Measurements from ENCODE around the gene ZNF282. TPM values are rescaled to one million over a fixed set of nuclear protein-coding genes. Genes with fewer than 3 reads are reported as not detected.

ZNF282 gene
- total RNA-seq, 4 donors from 2014 or later = 16.8 to 24.1 (median 23.0) TPM

GRCh38 chr7:149237502-149237901 is 42.2 kb downstream of the ZNF282 start:
- TF ChIP-seq CTCF (IDR thresholded peaks at IDR 0.05 in 4 of 5, conservative IDR thresholded peaks at IDR 0.05 in 1 of 5) = no peak
- TF ChIP-seq POLR2A (IDR thresholded peaks at IDR 0.05) = no peak
- in situ Hi-C loops (cut with MboI; ENCODE audit: low sequenced_read_pairs in 4 of 4) (no loop called here), intact Hi-C loops (cut with DNase I; ENCODE audit: low total_unique reads) (loop anchor here (5.0 kb wide), 2 partner anchors 40 to 260 kb away; partner anchors contain the start of genes ZNF282 and ZNF746)
- no peak overlapping the region for H3K27ac ChIP-seq
- H3K36me3 ChIP-seq = no peaks in the 10 kb centered on the region
- no peaks in the 10 kb centered on the region for H3K9me3 ChIP-seq
- H3K4me1 ChIP-seq = peaks cover 18 to 21% of the 10 kb centered on the region in 2 donors
- H3K4me3 ChIP-seq = no peak overlapping the region
- peaks cover 0 to 8% (median 0%) of the 10 kb centered on the region in 3 donors for H3K27me3 ChIP-seq
- DNase-seq = no peak
- ATAC-seq = no peak

GRCh38 chr7:149238051-149238450 is 42.7 kb downstream of the ZNF282 start:
- ATAC-seq (no peak), DNase-seq (no peak)
- in situ Hi-C loops (cut with MboI; ENCODE audit: low sequenced_read_pairs in 4 of 4) (no loop called here), intact Hi-C loops (cut with DNase I; ENCODE audit: low total_unique reads) (loop anchor here (2.0 to 5.0 kb wide), 3 partner anchors 41 to 259 kb away; partner anchors contain the start of genes ZNF282, ZNF398 and ZNF746)
- TF ChIP-seq POLR2A (IDR thresholded peaks at IDR 0.05) = no peak
- peaks cover 18 to 21% of the 10 kb centered on the region in 2 donors for H3K4me1 ChIP-seq
- H3K27ac ChIP-seq = no peak overlapping the region
- peaks cover 0 to 4% (median 0%) of the 10 kb centered on the region in 3 donors for H3K27me3 ChIP-seq
- H3K4me3 ChIP-seq = no peak overlapping the region
- no peaks in the 10 kb centered on the region for H3K36me3 ChIP-seq
- H3K9me3 ChIP-seq = no peaks in the 10 kb centered on the region

GRCh38 chr7:149239345-149240143 is 44.2 kb downstream of the ZNF282 start, which contains the start of gene ZNF212:
Gene ZNF212, plus strand, starts transcription at chr7:149239651. Its CDS starts 128 bp downstream, at chr7:149239779.
- Histone ChIP-seq H3K4me1 (peaks cover 21% of the 10 kb centered on the region in 2 donors), H3K36me3 (no peaks in the 10 kb centered on the region), H3K27me3 (no peaks in the 10 kb centered on the region), H3K4me3 (peak within 1 kb of the TSS; percentile 65 to 98 (median 90)), H3K27ac (peak within 1 kb of the TSS; percentile 82 to 91 (median 86)), H3K9me3 (no peaks in the 10 kb centered on the region)
- peak; percentile 85 to 90 for DNase-seq
- TF ChIP-seq CTCF (IDR thresholded peaks at IDR 0.05 in 4 of 5, conservative IDR thresholded peaks at IDR 0.05 in 1 of 5) = peak; percentile 84 to 90 (median 86)
- TF ChIP-seq POLR2A (IDR thresholded peaks at IDR 0.05) = peak in 1 of 2 donors; percentile 34
- intact Hi-C loops (cut with DNase I; ENCODE audit: low total_unique reads) = loop anchor here (1.0 to 5.0 kb wide), 5 partner anchors 23 to 258 kb away; partner anchors contain the start of genes ZNF282, ZNF398, ZNF746 and ZNF783
- in situ Hi-C loops (cut with MboI; ENCODE audit: low sequenced_read_pairs in 4 of 4) = no loop called here
- peak; percentile 91 to 99 for ATAC-seq

- in situ Hi-C loops (cut with MboI; ENCODE audit: low sequenced_read_pairs in 4 of 4) (no loop called here), intact Hi-C loops (cut with DNase I; ENCODE audit: low total_unique reads) (no loop called here)
- H3K27ac ChIP-seq = peak overlapping the region in 2 of 4 donors; percentile 84 to 91
- ATAC-seq (no peak), DNase-seq (no peak)
- H3K27me3 ChIP-seq = no peaks in the 10 kb centered on the region
- H3K9me3 ChIP-seq = no peaks in the 10 kb centered on the region
- H3K4me1 ChIP-seq = peaks cover 24 to 25% of the 10 kb centered on the region in 2 donors
- H3K4me3 ChIP-seq = peak overlapping the region; percentile 65 to 98 (median 90)
- H3K36me3 ChIP-seq = no peaks in the 10 kb centered on the region
- no peak for TF ChIP-seq POLR2A (IDR thresholded peaks at IDR 0.05)
- TF ChIP-seq CTCF (IDR thresholded peaks at IDR 0.05 in 4 of 5, conservative IDR thresholded peaks at IDR 0.05 in 1 of 5) = no peak
These were observed 45.3 kb downstream of the ZNF282 start for GRCh38 chr7:149240637-149241036.

- Histone ChIP-seq H3K9me3 (no peaks in the 10 kb centered on the region), H3K4me3 (no peak overlapping the region), H3K36me3 (no peaks in the 10 kb centered on the region), H3K27ac (no peak overlapping the region), H3K27me3 (no peaks in the 10 kb centered on the region), H3K4me1 (peaks cover 24 to 31% of the 10 kb centered on the region in 2 donors)
- no peak for TF ChIP-seq POLR2A (IDR thresholded peaks at IDR 0.05)
- TF ChIP-seq CTCF (IDR thresholded peaks at IDR 0.05 in 4 of 5, conservative IDR thresholded peaks at IDR 0.05 in 1 of 5) = no peak
- ATAC-seq = no peak
- no peak for DNase-seq
- intact Hi-C loops (cut with DNase I; ENCODE audit: low total_unique reads) (no loop called here), in situ Hi-C loops (cut with MboI; ENCODE audit: low sequenced_read_pairs in 4 of 4) (no loop called here)
These were observed 46.4 kb downstream of the ZNF282 start for GRCh38 chr7:149241696-149242095.

Data from gastrocnemius medialis (tissue), 4 donors.